Activated CD8-positive, alpha-beta T cell treated with anti-CD3 and anti-CD28 coated beads for 36 hours (primary cell): Measurements from ENCODE around the gene PLA2G12A. TPM values are rescaled to one million over a fixed set of nuclear protein-coding genes. Genes with fewer than 3 reads are reported as not detected.

Source experiments
- ATAC-seq: fragments of 200-7000 bp; cut with Tn5 transposase; one replicate; pipeline ENCODE4 v1.10.0; 2021; ENCODE audit warnings: mild to moderate bottlenecking, moderate library complexity
- CTCF ChIA-PET: fragments of 350-600 bp; sonication (Branson Sonifier 250); formaldehyde crosslinking; loops from one replicate; lab custom pipeline; 2021; ENCODE audit warnings: antibody characterized with exemption; lab: Charles Lee
- POLR2A ChIA-PET: fragments of 350-600 bp; sonication (Branson Sonifier 250); formaldehyde crosslinking; loops from one replicate; lab custom pipeline; 2021; ENCODE audit warnings: antibody characterized with exemption; lab: Charles Lee
- DNase-seq: peaks from one replicate; pipeline ENCODE4 v3.0.0-alpha.2; 2020
- H3K27ac Mint-ChIP-seq: one replicate; pipeline ENCODE4 v1.8.0; 2021; ENCODE audit warnings: mild to moderate bottlenecking, mixed read lengths
- H3K27me3 Mint-ChIP-seq: one replicate; pipeline ENCODE4 v1.8.0; 2021; ENCODE audit warnings: mixed read lengths
- H3K36me3 Mint-ChIP-seq: one replicate; pipeline ENCODE4 v1.8.0; 2021; ENCODE audit warnings: low read depth, mixed read lengths
- H3K4me1 Mint-ChIP-seq: one replicate; pipeline ENCODE4 v1.8.0; 2021; ENCODE audit warnings: low read depth, mixed read lengths
- H3K4me3 Mint-ChIP-seq: one replicate; pipeline ENCODE4 v1.8.0; 2021; ENCODE audit warnings: mild to moderate bottlenecking, moderate library complexity, mixed read lengths
- H3K9me3 Mint-ChIP-seq: one replicate; pipeline ENCODE4 v1.8.0; 2021; ENCODE audit warnings: mixed read lengths
- intact Hi-C: fragments of 100-400 bp; cut with micrococcal nuclease; formaldehyde crosslinking; loops from one replicate; pipeline ENCODE4 v1.10.0; 2022
- total RNA-seq, 2 experiments: library from RNA; stranded (reverse); gene quantifications; one replicate each; pipeline ENCODE4 v1.2.3, GENCODE V29; 2021
- TF ChIP-seq, protein P1 (sequence below): fragments of 200-600 bp; IDR thresholded peaks from one replicate; pipeline ENCODE4 v1.8.0; 2022; ENCODE audit warnings: antibody characterized with exemption, mild to moderate bottlenecking

Gene PLA2G12A
- total RNA-seq, 2 experiments from 2014 or later: 32.0 to 35.6 TPM

DNA sequence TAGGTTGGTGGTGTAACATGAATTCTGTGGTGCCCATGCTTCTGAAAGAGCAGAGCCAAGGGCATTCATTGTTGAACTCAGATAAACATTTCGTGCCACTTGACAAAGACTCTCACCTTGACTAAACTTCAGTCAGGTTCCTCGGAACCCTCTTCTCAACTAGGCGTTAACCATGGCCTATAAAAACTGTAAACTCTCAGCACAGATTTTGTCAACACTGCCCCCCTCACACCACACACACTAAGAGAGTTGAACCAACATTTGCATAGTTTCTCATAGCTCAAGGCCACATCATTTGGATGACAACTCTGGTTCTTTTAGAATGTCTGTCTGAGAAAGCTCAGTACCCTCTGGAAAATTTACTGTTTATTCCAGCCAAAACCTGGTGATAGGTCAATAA is 54.7 kb downstream of the PLA2G12A start:
- H3K4me3 Mint-ChIP-seq: no peak overlapping the region
- CTCF ChIA-PET: no interaction called here
- TF ChIP-seq, protein P1, sequence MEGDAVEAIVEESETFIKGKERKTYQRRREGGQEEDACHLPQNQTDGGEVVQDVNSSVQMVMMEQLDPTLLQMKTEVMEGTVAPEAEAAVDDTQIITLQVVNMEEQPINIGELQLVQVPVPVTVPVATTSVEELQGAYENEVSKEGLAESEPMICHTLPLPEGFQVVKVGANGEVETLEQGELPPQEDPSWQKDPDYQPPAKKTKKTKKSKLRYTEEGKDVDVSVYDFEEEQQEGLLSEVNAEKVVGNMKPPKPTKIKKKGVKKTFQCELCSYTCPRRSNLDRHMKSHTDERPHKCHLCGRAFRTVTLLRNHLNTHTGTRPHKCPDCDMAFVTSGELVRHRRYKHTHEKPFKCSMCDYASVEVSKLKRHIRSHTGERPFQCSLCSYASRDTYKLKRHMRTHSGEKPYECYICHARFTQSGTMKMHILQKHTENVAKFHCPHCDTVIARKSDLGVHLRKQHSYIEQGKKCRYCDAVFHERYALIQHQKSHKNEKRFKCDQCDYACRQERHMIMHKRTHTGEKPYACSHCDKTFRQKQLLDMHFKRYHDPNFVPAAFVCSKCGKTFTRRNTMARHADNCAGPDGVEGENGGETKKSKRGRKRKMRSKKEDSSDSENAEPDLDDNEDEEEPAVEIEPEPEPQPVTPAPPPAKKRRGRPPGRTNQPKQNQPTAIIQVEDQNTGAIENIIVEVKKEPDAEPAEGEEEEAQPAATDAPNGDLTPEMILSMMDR: no peak
- ATAC-seq (peak; percentile 32), DNase-seq (no peak)
- H3K27ac Mint-ChIP-seq: peak overlapping the region; percentile 19
- peaks cover 32% of the 10 kb centered on the region for H3K4me1 Mint-ChIP-seq
- no peaks in the 10 kb centered on the region for H3K27me3 Mint-ChIP-seq
- POLR2A ChIA-PET: interaction anchor here (0.9 kb wide), 1 partner anchor 112 kb away, joined by 3 read pairs; no protein-coding TSS in a partner anchor
- peaks cover 49% of the 10 kb centered on the region for H3K36me3 Mint-ChIP-seq
- peaks cover 13% of the 10 kb centered on the region for H3K9me3 Mint-ChIP-seq
- intact Hi-C loops: no loop called here

DNA sequence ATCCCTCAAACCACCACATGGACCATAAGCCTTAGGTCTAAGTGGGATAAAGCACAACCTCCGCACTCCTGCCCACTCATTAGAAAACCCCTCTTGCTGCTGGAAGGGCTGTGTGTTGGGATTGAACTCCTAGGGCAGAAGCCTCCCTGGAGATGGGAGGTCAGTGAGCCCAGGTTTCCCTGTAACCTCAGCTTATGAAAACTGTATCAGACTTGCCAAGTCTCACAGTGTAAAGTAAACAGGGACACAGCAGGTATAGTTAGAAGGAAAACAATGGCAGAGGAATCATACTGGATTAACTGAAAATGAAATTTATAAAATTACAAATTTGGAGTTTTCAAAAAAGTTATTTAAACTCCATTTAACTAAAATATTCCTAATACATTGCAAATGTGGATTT is 56.6 kb downstream of the PLA2G12A start:
- H3K9me3 Mint-ChIP-seq: peaks cover 13% of the 10 kb centered on the region
- H3K4me3 Mint-ChIP-seq: no peak overlapping the region
- intact Hi-C loops: no loop called here
- H3K36me3 Mint-ChIP-seq: peaks cover 42% of the 10 kb centered on the region
- ChIA-PET CTCF (interaction anchor here (1.2 to 1.5 kb wide), 2 partner anchors 10 to 24 kb away, joined by 3 read pairs; no protein-coding TSS in a partner anchor), POLR2A (no interaction called here)
- no peak for ATAC-seq
- TF ChIP-seq, protein P1: no peak
- DNase-seq: no peak
- no peaks in the 10 kb centered on the region for H3K27me3 Mint-ChIP-seq
- H3K4me1 Mint-ChIP-seq: peaks cover 49% of the 10 kb centered on the region
- no peak overlapping the region for H3K27ac Mint-ChIP-seq

DNA sequence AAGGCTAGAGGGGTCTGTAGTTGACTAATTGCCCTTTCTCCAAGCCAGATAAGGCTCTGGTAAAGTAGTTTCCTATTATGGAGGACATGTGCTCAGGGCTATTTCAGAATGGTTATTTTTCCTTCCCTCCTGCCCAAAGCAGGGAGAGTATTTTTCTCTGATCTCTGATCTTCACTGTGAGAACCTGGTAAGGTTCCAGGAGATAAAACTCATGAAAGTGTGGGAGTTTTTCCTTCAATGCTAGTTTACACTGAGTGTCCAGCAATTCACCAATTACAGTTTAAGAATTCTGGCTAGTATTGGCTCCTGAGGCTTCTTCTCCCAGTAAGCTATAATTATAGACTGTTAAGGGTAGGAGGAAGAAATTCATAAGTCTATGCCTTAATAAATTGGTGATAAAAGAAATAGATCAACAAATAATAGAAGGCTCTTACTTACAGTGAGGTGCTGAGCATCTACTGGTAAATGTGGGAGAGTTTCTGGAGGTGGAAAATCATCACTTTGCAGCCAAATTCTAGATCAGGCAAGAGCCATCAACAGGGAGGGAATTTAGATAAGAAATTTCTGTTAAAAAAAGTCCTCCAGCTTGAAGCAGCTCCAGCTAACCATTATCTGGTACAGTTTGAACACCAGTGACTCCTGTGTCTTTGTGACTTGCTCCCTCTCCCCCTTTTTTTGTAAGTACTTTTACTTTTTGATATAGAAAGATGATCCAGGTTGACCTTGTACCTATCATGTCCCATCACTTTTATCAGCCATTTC is 57.5 kb downstream of the PLA2G12A start:
- Mint-ChIP-seq H3K4me3 (no peak overlapping the region), H3K27ac (no peak overlapping the region), H3K27me3 (no peaks in the 10 kb centered on the region), H3K4me1 (peaks cover 57% of the 10 kb centered on the region), H3K9me3 (peaks cover 13% of the 10 kb centered on the region), H3K36me3 (peaks cover 39% of the 10 kb centered on the region)
- intact Hi-C loops: no loop called here
- CTCF ChIA-PET: interaction anchor here (1.5 kb wide), 1 partner anchor 25 kb away, joined by 3 read pairs; no protein-coding TSS in a partner anchor
- TF ChIP-seq, protein P1: no peak
- DNase-seq (no peak), ATAC-seq (no peak)
- POLR2A ChIA-PET: no interaction called here

DNA sequence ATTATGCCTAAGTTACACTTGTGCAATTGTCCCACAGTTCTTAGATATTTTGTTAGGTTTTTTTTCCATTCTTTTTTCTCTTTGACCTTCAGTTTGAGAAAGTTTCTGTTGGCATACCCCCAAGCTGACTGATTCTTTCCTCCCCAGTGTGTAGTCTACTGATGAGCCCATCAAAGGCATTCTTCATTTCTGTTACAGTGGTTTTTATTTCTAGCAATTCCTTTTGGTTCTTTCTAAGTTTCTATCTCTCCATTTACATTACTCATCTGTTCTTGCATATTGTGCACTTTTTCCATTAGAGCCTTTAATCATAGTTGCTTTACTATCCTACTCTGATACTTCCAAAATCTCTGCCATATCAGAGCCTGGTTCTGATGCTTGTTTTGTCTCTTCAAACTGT is 58.5 kb downstream of the PLA2G12A start:
- no peak overlapping the region for H3K4me3 Mint-ChIP-seq
- peaks cover 13% of the 10 kb centered on the region for H3K9me3 Mint-ChIP-seq
- TF ChIP-seq, protein P1: no peak
- intact Hi-C loops: no loop called here
- ChIA-PET POLR2A (no interaction called here), CTCF (interaction anchor here (1.2 kb wide), 1 partner anchor 12 kb away, joined by 3 read pairs; no protein-coding TSS in a partner anchor)
- H3K4me1 Mint-ChIP-seq: peaks cover 63% of the 10 kb centered on the region
- ATAC-seq (peak; percentile 73), DNase-seq (peak; percentile 42)
- no peaks in the 10 kb centered on the region for H3K27me3 Mint-ChIP-seq
- peaks cover 42% of the 10 kb centered on the region for H3K36me3 Mint-ChIP-seq
- H3K27ac Mint-ChIP-seq: peak overlapping the region; percentile 87

DNA sequence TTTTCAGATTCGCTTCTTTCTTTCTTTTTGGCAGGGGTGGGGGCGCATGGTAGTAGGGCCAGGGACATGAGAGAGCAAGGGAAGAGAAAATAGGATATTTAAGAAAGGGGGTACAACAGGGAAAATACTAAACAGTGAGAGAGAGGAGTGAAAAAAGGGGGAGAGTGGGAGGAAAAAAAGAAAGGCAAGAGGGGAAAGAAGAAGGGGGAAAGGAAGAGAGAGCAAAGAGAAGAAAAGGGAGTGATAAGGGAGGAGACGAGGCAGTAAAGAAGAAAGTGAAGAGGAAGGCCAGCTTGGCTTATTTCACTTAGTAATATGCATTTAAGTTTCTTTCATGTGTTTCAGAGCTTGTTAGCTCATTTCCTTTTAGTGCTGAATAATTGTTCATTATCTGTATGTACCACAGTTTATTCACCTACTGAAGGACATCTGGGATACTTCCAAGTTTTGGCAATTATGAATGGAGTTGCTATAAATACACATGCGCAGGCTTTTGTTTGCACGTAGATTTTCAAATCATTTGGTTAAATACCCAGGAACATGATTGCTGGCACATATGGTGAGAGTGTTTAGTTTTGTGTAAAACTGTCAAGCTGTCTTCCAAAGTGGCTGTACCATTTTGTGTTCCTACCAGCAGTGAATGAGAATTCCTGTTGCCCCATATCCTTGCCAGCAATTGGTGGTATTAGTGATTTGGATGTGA is 63.9 kb downstream of the PLA2G12A start:
- peak overlapping the region; percentile 46 for H3K27ac Mint-ChIP-seq
- peaks cover 60% of the 10 kb centered on the region for H3K4me1 Mint-ChIP-seq
- TF ChIP-seq, protein P1: no peak
- no peak overlapping the region for H3K4me3 Mint-ChIP-seq
- DNase-seq: no peak
- peaks cover 26% of the 10 kb centered on the region for H3K36me3 Mint-ChIP-seq
- ATAC-seq: no peak
- ChIA-PET POLR2A (no interaction called here), CTCF (no interaction called here)
- peaks cover 3% of the 10 kb centered on the region for H3K9me3 Mint-ChIP-seq
- intact Hi-C loops: no loop called here
- no peaks in the 10 kb centered on the region for H3K27me3 Mint-ChIP-seq
